HG02970 (cell line): ENCODE results near the gene ECEL1.
"Not testable (repeated sequence)": the region's sequence is repeated elsewhere in the genome, so short reads cannot be mapped to it uniquely, and the experiment has no call there.

Experiments used
- ATAC-seq: cut with Tn5 transposase; IDR thresholded peaks from one replicate; pipeline ENCODE4 v1.9.1; 2021; ENCODE audit warnings: mild to moderate bottlenecking, moderate library complexity, moderate number of reproducible peaks; ENCODE audit not compliant: unreplicated experiment, low FRiP score

Gene ECEL1, protein sequence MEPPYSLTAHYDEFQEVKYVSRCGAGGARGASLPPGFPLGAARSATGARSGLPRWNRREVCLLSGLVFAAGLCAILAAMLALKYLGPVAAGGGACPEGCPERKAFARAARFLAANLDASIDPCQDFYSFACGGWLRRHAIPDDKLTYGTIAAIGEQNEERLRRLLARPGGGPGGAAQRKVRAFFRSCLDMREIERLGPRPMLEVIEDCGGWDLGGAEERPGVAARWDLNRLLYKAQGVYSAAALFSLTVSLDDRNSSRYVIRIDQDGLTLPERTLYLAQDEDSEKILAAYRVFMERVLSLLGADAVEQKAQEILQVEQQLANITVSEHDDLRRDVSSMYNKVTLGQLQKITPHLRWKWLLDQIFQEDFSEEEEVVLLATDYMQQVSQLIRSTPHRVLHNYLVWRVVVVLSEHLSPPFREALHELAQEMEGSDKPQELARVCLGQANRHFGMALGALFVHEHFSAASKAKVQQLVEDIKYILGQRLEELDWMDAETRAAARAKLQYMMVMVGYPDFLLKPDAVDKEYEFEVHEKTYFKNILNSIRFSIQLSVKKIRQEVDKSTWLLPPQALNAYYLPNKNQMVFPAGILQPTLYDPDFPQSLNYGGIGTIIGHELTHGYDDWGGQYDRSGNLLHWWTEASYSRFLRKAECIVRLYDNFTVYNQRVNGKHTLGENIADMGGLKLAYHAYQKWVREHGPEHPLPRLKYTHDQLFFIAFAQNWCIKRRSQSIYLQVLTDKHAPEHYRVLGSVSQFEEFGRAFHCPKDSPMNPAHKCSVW

GRCh38 chr2:232487385-232488096 lies at the start of gene ECEL1:
Gene ECEL1, minus strand, starts transcription at chr2:232487834. Its CDS starts 1,181 bp downstream, at chr2:232486653.
- ATAC-seq, result no peak

DNA sequence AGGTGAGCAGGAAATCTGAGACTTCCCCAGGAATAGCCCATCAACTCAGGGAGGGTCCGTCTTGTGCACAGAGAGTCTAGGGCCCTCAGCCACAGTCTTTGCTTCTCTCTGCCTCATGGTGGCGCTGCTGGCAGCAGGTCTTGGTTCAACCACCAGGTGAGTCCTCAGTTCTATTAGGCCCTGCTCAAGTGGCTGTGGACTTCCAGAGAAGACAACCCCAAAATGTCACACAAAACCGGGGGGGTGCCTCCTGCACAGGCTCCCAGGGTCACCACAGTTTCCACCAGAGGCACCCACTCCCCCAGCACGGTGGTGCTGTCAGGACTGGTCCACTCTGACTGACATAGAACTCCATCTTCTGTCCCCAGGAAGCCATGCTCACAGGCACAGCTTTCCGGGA lies 49.4 kb upstream of the ECEL1 start:
- no peak for ATAC-seq

DNA sequence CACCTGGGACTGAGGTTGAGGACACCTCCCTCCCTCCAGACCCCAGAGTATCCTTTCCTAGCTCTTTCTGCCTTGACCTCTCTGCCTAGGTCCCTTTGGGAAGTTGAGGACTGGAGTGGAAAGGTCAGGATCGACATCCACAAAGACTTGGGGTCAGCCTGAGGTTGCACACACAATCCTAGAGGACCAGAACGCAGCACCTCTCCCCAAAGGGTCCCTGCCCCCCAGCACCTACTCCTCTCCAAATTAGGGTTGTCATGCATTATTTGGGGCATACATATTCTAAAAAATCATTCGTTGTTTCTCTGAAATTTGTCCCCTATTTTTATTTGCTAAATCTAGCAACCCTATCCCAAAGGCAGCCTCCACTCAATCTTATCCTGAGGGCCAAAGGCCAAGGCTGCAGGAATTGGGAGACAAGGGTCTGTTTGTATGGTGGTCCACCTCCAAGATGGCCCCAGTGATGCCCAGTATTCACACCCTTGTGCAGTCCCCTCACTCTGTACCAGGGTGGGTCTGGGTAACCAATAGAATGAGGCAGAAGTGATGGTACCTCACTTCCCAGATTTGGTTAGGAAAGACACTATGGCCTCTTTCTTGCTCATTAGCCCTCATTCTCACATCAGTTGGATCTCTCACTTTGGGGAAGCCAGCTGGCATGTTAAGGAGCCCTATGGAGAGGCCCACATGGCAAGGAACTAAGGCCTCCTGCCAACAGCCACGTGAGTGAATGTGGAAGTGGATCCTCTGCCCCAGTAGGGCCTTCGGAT lies 48.3 kb upstream of the ECEL1 start:
- ATAC-seq, result no peak

DNA sequence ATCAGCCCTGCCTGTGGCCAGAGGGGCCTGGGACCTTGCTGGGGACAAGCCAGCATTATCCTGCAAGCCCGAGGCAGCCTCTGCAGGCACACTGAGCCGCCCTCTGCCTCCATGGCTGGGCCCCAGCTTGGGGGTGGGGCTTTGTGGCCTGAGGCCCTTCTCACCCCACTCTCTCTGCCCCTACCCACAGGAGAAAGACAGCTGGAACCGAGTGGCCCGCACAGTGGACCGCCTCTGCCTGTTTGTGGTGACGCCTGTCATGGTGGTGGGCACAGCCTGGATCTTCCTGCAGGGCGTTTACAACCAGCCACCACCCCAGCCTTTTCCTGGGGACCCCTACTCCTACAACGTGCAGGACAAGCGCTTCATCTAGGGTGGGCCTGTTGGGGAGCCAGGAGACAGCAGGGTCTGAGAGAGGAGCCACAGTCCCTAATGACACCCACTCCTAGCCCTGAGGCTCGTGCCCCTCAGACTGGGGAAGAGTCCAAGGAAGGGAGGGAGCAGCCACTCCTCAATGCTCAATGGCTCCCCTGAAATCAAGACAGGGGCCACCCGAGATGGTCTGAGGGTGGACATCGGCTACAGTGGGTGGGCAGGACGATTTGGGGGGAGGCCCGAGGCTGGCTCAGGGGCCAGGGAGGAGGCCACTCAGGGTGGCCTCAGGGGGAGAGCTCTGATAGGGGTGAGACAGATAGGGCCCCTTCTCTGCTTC lies 47.5 kb upstream of the ECEL1 start:
- ATAC-seq, result no peak

DNA sequence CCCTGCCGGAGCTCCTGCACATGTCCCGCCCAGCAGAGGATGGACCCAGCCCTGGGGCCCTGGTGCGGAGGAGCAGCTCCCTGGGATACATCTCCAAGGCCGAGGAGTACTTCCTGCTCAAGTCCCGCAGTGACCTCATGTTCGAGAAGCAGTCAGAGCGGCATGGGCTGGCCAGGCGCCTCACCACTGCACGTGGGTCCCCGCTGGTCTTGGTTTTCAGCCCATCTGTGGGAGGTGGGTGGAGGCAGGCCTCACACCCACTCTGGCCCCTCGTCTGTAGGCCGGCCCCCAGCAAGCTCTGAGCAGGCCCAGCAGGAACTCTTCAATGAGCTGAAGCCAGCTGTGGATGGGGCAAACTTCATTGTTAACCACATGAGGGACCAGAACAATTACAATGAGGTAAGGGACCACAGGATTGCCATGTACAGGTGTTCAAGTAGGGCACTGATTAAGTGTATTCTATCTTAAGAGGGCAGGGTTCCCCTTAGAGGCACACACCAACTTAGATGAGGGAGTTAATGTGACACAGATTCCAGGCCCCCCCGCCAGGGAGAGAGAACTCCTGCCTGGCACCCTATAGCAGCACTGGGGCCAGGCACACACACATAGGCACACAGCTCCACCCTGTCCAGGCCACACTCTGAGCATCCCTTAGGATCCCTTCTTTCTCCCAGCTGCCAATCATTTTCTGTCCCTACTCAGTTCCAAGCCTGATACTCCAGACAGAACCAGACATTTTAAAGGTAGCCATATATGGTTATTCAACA lies 46.5 kb upstream of the ECEL1 start:
- ATAC-seq, result no peak

GRCh38 chr2:232532821-232533220 lies 45.2 kb upstream of the ECEL1 start:
- ATAC-seq, result not testable (repeated sequence)

GRCh38 chr2:232532419-232532818 lies 44.8 kb upstream of the ECEL1 start:
- ATAC-seq, result no peak

DNA sequence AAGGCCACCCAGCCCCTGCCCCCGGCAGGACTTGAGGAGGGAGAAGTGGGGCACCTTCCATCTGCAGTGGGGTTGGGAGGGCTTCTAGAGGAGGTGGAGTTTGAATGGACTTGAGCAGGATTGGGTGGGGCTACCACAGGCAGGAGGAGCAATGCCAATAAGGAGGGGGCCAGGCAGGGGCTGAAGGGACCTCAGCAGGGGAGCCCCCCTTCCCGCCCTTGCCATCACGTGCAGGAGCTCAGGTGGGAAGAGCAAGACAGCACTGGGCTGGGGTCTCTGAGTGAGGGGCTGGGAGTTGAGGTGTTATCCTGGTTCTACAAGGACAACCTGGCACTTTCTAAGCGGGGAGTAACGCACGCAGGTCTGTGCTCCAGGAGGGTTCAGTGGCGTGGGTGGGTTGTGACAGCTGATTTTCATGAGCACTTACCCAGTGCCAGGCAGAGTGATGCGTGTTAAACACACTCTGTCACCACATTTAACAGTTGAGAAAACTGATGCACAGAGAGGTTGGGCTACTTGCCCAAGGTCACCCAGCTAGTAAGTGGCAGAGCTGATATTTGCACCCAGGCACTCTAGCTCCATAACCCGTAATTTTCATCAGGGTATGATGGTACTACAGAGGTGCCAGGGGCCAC lies 43.1 kb upstream of the ECEL1 start:
- no peak for ATAC-seq

- no peak for ATAC-seq
Observed at GRCh38 chr2:232529806-232530547, 42.3 kb upstream of the ECEL1 start.

DNA sequence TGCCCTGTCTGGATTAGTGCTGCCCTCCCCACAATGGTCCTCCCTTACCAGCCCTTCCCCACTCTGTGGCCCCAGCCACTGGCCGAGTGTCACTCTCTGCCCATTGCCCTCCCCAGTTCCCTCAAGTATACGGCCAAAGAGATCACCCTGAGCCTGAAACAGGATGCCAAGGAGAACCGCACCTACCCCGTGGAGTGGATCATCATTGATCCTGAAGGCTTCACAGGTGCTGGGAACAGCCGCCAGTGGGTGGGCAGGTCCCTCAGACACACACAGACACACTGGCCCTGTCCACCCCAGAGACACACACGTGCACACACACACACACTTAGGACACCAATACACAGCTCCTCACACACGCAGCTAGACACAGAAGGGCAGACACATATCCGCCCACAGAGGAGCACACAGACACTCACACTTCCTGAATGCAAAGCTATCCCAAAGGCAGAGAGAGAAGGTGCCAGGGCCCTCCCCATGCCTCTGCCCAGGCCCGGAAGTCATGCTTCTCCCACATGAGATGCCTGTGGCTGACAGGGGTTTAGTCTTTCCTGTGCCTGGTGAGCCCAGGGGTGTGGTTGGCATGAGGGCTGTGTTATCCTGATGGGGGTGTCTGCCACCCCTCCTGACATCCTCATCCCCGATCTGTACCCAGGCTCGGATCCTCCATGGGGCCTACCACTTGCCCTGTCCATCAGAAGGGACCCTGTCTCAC lies 41.3 kb upstream of the ECEL1 start:
- ATAC-seq, result no peak

GRCh38 chr2:232527905-232528470 lies 40.4 kb upstream of the ECEL1 start:
- ATAC-seq, result no peak

DNA sequence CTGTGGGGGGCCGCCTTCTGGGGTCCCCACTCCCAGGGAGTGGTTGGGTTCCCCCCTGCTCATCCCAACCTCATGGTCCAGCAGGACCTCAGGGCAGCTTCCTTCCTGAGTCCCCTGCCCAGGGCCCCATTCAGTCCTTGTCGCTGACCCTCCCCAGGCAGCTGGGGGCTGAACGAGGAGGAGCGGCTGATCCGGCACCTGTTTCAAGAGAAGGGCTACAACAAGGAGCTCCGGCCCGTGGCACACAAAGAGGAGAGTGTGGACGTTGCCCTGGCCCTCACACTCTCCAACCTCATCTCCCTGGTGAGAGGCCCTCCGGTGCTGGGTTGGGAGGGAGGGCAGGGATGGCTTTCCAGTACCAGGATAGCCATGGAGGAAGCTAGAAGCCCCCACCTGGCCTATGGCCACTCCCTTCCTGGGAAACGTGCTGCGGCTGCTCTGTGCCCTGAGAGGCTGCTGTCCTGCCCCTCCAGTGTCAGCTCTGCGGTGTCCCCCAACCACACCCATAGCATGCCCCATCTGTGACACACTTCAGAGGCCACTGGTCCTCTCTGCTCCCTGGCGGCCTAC lies 38.8 kb upstream of the ECEL1 start:
- ATAC-seq, result no peak

DNA sequence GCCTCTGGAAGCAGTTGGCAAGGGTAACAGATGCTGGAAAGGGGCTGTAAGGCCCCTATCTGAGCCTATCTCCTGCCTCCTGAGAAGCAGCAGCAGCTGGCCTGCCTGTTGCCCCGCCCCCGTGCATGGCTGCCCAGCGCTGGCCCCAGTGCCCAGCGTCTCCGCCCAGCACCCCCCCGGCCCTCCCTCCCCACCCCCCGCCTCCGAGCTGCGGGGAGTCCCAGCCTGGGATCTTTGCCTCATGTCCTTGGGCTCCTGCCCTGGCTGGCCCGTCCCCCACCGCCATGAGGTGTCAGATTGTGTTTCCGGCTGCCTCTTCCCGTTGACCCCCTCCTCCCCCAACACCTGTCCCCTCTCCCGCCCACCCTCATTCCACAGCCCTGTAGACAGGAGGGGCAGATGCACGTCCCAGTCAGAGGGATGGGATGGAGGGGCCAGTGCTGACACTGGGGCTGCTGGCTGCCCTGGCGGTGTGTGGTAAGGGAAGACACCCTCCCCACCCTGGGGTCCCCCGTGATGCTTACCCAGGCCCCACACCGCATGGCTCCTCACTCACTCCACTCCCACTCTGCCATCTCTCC lies 38.2 kb upstream of the ECEL1 start, which contains the start of gene CHRND:
TSS of gene CHRND (plus strand) at position 370 of the 581 bp plus-strand sequence. CDS start at position 426, 56 bp downstream.
- no peak for ATAC-seq

DNA sequence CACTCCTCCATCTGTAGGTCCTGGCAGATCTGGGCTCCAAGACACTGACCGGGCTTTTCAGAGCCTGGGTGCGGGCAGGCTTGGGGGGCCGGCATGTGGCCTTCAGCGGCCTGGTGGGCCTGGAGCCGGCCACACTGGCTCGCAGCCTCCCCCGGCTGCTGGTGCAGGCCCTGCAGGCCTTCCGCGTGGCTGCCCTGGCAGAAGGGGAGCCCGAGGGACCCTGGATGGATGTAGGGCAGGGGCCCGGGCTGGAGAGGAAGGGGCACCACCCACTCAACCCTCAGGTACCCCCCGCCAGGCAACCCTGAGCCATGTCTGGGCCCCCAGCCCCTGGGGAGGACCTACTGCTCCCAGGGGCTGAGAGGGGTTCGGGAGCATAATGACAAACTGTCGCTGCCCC lies 37.6 kb upstream of the ECEL1 start:
- ATAC-seq, result no peak

GRCh38 chr2:232524771-232525170 lies 37.1 kb upstream of the ECEL1 start:
- no peak for ATAC-seq
